Measurements from ENCODE around the gene ELK4. TPM values are rescaled to one million over a fixed set of nuclear protein-coding genes. Genes with fewer than 3 reads are reported as not detected.

ELK4 gene
- total and polyA plus RNA-seq, 2 experiments from 2014 or later, result 5.1 to 19.7 TPM

DNA sequence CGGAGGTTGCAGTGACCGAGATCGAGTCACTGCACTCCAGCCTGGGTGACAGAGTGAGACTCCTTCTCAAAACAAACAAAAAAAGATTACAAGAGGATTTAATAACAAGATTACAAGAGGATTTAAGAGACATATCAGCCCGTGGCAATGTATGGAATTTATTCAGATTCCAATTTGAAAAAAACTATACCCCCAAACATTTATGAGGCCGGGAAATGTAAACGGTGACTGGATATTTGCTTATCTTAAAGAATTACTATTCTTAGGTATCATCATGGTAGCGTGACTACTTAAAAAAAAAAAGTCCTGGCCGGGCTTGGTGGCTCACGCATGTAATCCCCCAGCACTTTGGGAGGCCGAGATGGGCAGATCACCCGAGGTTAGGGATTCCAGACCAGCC is 21.2 kb upstream of the ELK4 start (continued):
- TF ChIP-seq CTCF (conservative IDR thresholded peaks at IDR 0.05; ENCODE audit: low read depth in 2 of 2) (no peak), NANOG (IDR thresholded peaks at IDR 0.05; ENCODE audit: borderline replicate concordance) (no peak), ZNF331 (CRISPR knock-in tag; IDR thresholded peaks at IDR 0.05; ENCODE audit: low read depth) (no peak), REST (IDR thresholded peaks at IDR 0.05; ENCODE audit: unreplicated experiment) (no peak), CREB1 (CRISPR knock-in tag; IDR thresholded peaks at IDR 0.05; ENCODE audit: low read depth) (no peak), JUNB (IDR thresholded peaks at IDR 0.05; ENCODE audit: unreplicated experiment) (no peak), EZH2phosphoT487 (IDR thresholded peaks at IDR 0.05; ENCODE audit: unreplicated experiment) (no peak)
- TF ChIP-seq, protein P1, sequence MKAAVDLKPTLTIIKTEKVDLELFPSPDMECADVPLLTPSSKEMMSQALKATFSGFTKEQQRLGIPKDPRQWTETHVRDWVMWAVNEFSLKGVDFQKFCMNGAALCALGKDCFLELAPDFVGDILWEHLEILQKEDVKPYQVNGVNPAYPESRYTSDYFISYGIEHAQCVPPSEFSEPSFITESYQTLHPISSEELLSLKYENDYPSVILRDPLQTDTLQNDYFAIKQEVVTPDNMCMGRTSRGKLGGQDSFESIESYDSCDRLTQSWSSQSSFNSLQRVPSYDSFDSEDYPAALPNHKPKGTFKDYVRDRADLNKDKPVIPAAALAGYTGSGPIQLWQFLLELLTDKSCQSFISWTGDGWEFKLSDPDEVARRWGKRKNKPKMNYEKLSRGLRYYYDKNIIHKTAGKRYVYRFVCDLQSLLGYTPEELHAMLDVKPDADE (IDR thresholded peaks at IDR 0.05), result no peak

DNA sequence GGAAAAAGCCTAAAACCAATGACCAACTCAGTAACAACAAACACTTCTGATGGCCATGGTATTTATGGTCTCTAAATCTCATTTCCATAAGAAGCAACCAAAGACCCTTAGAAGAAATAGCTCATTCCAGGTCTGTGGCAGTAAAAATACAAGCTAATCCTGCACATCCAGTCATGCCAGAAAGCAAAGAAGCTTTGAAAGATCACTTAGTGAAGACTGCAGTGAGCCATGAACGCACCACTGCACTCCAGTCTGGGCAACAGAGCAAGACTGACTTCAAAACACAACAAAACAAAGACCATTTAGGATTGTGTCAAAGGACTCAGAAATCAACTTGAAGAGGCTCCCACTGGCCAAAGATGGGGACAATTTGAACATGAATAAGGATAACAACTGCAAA is 18.4 kb upstream of the ELK4 start:
- Histone ChIP-seq H3K4me2 (no peak overlapping the region), H4K20me1 (replicated peaks; ENCODE audit: insufficient read depth) (no peaks in the 10 kb centered on the region; the same call in 1 of the 2 replicates), H3K4me1 (ENCODE audit: insufficient read depth) (0 out of 2 replicates have a peak, but pooled peaks cover 4% of the 10 kb centered on the region), H3K27ac (ENCODE audit: low read depth) (no peak overlapping the region), H3K36me3 (ENCODE audit: insufficient read depth) (no peaks in the 10 kb centered on the region), H3K4me3 (no peak overlapping the region), H3F3A (replicated peaks; ENCODE audit: low read depth) (no peaks in the 10 kb centered on the region), H3K9me2 (ENCODE audit: insufficient read depth) (no peaks in the 10 kb centered on the region), H3K27me3 (ENCODE audit: insufficient read depth) (no peaks in the 10 kb centered on the region), H2AFZ (no peak overlapping the region), H3K79me2 (replicated peaks; ENCODE audit: insufficient read depth) (no peaks in the 10 kb centered on the region)
- H3K4me1 Mint-ChIP-seq, result peaks cover 20% of the 10 kb centered on the region
- TF ChIP-seq ZNF331 (CRISPR knock-in tag; IDR thresholded peaks at IDR 0.05; ENCODE audit: low read depth) (no peak), POLR2AphosphoS5 (IDR thresholded peaks at IDR 0.05; ENCODE audit: low read depth) (no peak), STAT1 (IDR thresholded peaks at IDR 0.05; ENCODE audit: unreplicated experiment) (no peak)
- ATAC-seq, result no peak
- H3K36me3 Mint-ChIP-seq (ENCODE audit: low read depth), result no peaks in the 10 kb centered on the region; the same call in 2 of the 3 replicates
- H3K9me3 Mint-ChIP-seq, result no peaks in the 10 kb centered on the region
- H3K4me3 Mint-ChIP-seq, result no peak overlapping the region
- H3K27me3 Mint-ChIP-seq (ENCODE audit: insufficient read depth, low read depth, poor library complexity), result no peaks in the 10 kb centered on the region
- no peak overlapping the region for H3K27ac Mint-ChIP-seq
- DNase-seq (ENCODE audit: low spot score), result no peak

Measured in GM23338 (cell line).